Dendritic cell treated with granulocyte-macrophage colony-stimulating factor and Interleukin-4, amounts not matched to agents 40 ng/mL and 50 ng/mL, for 4 days (primary cell): ENCODE results near the gene OR5B12.
"Not testable (repeated sequence)": the region's sequence is repeated elsewhere in the genome, so short reads cannot be mapped to it uniquely, and the experiment has no call there.

Experiments used
- H3K27ac Mint-ChIP-seq: one replicate; pipeline ENCODE4 v1.8.0; 2022; ENCODE audit warnings: mild to moderate bottlenecking, mixed read lengths
- H3K27me3 Mint-ChIP-seq: one replicate; pipeline ENCODE4 v1.8.0; 2022; ENCODE audit warnings: mild to moderate bottlenecking, mixed read lengths
- H3K36me3 Mint-ChIP-seq: one replicate; pipeline ENCODE4 v1.8.0; 2022; ENCODE audit warnings: low read depth, mixed read lengths
- H3K4me1 Mint-ChIP-seq: one replicate; pipeline ENCODE4 v1.8.0; 2022; ENCODE audit warnings: low read depth, mixed read lengths
- H3K4me3 Mint-ChIP-seq: one replicate; pipeline ENCODE4 v1.8.0; 2022; ENCODE audit warnings: mild to moderate bottlenecking, moderate library complexity, mixed read lengths
- H3K9me3 Mint-ChIP-seq: one replicate; pipeline ENCODE4 v1.8.0; 2022; ENCODE audit warnings: mixed read lengths
- intact Hi-C: fragments of 100-400 bp; cut with micrococcal nuclease; formaldehyde crosslinking; loops from one replicate; pipeline ENCODE4 v1.15.0; 2022

OR5B12 gene

DNA sequence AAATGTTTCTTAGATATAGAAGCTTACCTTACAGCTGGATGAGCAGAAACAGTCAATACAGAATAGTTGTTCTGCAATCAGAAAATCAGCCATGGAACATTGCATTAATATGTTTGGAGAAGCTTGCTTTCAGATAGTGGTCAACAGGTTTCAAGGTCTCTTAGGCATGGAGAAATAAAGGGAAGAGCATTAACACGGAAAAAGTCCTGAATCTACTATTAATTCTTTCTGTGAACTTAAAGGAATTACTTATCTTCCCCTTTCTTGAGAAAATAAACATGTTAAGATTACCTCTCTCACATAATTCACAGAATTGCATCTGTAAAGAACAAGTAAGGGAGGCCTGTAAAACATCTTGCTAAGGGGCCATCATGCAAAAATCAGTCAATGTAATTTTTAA, 35.3 kb downstream of the OR5B12 start, which contains the start of gene OR5B3:
Gene OR5B3 (minus strand): TSS at position 101 of the 400 bp plus-strand sequence. CDS start 3,465 bp downstream, outside the sequence.
- intact Hi-C loops: no loop called here

DNA sequence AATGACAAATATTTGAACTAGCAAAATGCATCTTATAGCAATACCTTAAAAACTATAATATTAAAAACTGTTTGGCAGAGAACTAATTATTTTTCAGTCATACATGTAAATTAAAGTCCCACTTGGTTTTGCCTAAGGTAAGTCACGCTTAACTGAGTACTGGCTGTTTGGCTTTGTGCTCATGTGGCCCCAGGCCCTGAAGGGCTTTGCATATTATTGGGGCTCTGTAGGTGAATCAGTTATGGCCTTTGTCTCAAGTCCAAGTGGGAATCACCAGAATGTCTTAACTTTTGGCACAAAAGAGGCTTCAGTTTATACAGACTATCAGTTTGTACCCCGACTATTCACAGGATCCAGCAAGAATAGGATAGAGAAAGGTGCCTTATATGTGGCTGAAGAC, 42.4 kb downstream of the OR5B12 start:
- intact Hi-C loops, H3K27ac Mint-ChIP-seq: not testable (repeated sequence)

More for the DNA sequence above, 35.3 kb downstream of the OR5B12 start, which contains the start of gene OR5B3:
- H3K9me3 Mint-ChIP-seq: peaks cover 24% of the 10 kb centered on the region
- no peaks in the 10 kb centered on the region for H3K36me3 Mint-ChIP-seq
- H3K27ac Mint-ChIP-seq: no peak within 1 kb of the TSS
- no peak within 1 kb of the TSS for H3K4me3 Mint-ChIP-seq
- no peaks in the 10 kb centered on the region for H3K4me1 Mint-ChIP-seq
- peaks cover 2% of the 10 kb centered on the region for H3K27me3 Mint-ChIP-seq

DNA sequence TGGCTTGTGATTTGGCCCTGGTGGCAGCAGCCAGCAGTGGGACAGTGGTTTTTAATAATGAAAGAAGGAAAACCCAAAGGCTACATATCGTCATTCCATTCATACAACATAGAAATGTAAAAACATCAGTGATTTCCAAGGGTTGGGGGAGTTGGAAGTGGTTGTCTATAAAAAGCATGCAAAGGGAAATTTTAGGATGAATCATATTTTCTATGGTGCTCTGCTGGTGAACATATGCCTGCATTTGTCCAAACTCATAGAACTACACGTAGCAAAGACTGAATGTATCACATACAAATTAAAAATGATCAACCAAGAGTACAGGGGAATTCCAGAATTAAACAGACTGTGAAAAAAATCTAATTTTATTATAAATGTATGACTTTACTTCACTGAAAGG, 46.5 kb downstream of the OR5B12 start:
- Mint-ChIP-seq H3K27ac (no peak overlapping the region), H3K4me1 (no peaks in the 10 kb centered on the region), H3K36me3 (no peaks in the 10 kb centered on the region), H3K27me3 (no peaks in the 10 kb centered on the region), H3K4me3 (no peak overlapping the region), H3K9me3 (peaks cover 12% of the 10 kb centered on the region)
- intact Hi-C loops: no loop called here

More for the DNA sequence above, 42.4 kb downstream of the OR5B12 start:
- H3K4me3 Mint-ChIP-seq, H3K9me3 Mint-ChIP-seq, H3K4me1 Mint-ChIP-seq, H3K27me3 Mint-ChIP-seq, H3K36me3 Mint-ChIP-seq: not testable (repeated sequence)

DNA sequence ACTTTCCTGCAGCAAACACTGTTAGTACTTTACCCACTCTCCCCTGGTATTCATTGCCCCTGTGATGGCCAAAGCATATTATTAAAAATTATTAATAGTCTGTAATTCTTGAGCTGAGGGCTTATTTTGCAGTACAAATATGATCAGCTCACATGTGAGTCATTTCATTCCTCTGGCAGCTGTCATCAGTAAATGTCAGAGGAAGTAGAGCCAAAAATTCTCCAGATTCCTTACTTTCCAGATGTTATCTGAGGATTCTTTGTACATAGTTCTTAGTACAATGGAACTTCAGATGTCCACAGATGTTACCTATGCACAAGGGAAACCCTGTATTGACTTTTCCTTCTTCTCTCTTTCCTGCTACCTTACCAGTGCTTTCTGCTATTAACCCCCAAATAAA, 47.8 kb downstream of the OR5B12 start:
- intact Hi-C loops: no loop called here
- peaks cover 19% of the 10 kb centered on the region for H3K9me3 Mint-ChIP-seq
- H3K4me1 Mint-ChIP-seq: no peaks in the 10 kb centered on the region
- H3K27ac Mint-ChIP-seq: no peak overlapping the region
- H3K27me3 Mint-ChIP-seq: no peaks in the 10 kb centered on the region
- no peak overlapping the region for H3K4me3 Mint-ChIP-seq
- no peaks in the 10 kb centered on the region for H3K36me3 Mint-ChIP-seq

DNA sequence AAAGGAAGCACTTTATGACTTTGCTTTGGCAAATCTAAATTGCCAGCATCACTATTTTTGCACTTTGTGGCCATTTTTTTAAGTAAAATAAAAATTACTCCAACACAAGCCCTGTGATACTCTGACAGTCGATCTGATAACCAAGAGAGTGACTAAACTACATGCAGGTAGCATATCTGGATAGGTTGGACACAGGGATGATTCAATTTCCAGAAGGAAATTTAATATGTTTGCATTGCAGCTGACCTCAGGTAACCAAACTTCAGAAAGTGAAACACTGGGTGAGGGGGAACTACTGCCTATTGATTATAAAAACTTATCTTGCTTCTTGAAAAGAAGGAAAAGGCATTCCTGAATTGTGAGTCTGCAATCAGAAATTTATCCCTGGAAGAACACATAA, 49.3 kb downstream of the OR5B12 start:
- Mint-ChIP-seq H3K9me3 (peaks cover 19% of the 10 kb centered on the region), H3K4me1 (no peaks in the 10 kb centered on the region), H3K4me3 (no peak overlapping the region), H3K27ac (no peak overlapping the region), H3K36me3 (no peaks in the 10 kb centered on the region), H3K27me3 (no peaks in the 10 kb centered on the region)
- intact Hi-C loops: no loop called here

DNA sequence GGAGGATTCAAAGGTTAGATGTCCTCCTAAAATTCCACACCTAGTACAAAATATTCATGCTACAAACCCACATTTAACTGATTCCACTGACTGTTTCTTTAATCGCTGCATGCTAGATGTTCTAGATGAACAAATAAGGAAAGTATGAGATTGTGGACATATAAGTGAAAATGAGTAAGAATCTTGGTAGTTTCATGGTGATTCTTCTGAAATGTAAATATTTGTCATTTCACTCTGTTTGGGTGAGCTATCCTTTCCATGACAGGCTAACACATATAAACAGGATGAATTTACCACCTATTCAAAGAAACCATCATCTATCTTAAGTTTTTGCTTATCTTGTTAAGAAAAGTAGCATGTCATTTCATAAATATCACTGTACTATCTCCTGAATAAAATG, 50.2 kb downstream of the OR5B12 start:
- H3K27ac Mint-ChIP-seq: no peak overlapping the region
- H3K4me3 Mint-ChIP-seq: no peak overlapping the region
- no peaks in the 10 kb centered on the region for H3K27me3 Mint-ChIP-seq
- intact Hi-C loops: no loop called here
- H3K9me3 Mint-ChIP-seq: peaks cover 19% of the 10 kb centered on the region
- H3K36me3 Mint-ChIP-seq: no peaks in the 10 kb centered on the region
- no peaks in the 10 kb centered on the region for H3K4me1 Mint-ChIP-seq

DNA sequence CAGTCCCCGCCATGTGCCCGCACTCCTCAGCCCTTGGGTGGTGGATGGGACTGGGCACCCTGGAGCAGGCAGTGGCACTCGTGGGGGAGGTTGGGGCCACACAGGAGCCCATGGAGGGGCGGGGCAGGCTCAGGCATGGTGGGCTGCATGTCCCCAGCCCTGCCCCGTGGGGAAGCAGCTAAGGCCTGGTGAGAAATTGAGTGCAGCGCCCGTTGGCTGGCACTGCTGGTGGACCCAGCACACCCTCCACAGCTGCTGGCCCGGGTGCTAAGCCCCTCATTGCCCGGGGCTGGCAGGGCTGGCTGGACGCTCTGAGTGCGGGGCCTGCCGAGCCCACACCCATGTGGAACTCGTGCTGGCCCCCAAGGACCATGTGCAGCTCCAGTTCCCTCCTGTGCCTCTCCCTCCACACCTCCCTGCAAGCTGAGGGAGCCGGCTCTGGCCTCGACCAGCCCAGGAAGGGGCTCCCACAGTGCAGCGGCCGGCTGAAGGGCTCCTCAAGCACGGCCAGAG, 51.4 kb downstream of the OR5B12 start:
- H3K4me3 Mint-ChIP-seq: no peak overlapping the region
- intact Hi-C loops: no loop called here
- no peaks in the 10 kb centered on the region for H3K27me3 Mint-ChIP-seq
- H3K27ac Mint-ChIP-seq: no peak overlapping the region
- H3K9me3 Mint-ChIP-seq: peaks cover 19% of the 10 kb centered on the region
- no peaks in the 10 kb centered on the region for H3K36me3 Mint-ChIP-seq
- no peaks in the 10 kb centered on the region for H3K4me1 Mint-ChIP-seq
